OCI-LY1 (cell line): ENCODE data around the gene CYBRD1.

ENCODE experiments used
- H2AFZ ChIP-seq: fragments of 200-600 bp; sonication (generic), shearing (Covaris generic); 2 replicates; pipeline ENCODE4 v1.6.0; 2014; ENCODE audit warnings: antibody characterized with exemption, mild to moderate bottlenecking, low read length
- H3F3A ChIP-seq: fragments of 200-600 bp; sonication (generic), shearing (Covaris generic); 2 replicates; pipeline ENCODE4 v1.6.0; 2014; ENCODE audit warnings: mild to moderate bottlenecking, antibody characterized with exemption, low read length, moderate library complexity; ENCODE audit not compliant: insufficient read depth
- H3K27ac ChIP-seq: fragments of 200-600 bp; sonication (generic); 2 replicates; pipeline ENCODE4 v1.5.1; 2014; ENCODE audit warnings: low read length, mixed run types, mild to moderate bottlenecking, low read depth; ENCODE audit not compliant: poor library complexity, severe bottlenecking
- H3K27me3 ChIP-seq: fragments of 200-600 bp; sonication (generic); 2 replicates; pipeline ENCODE4 v1.6.0; 2014; ENCODE audit warnings: antibody characterized with exemption, mild to moderate bottlenecking, low read length, moderate library complexity; ENCODE audit not compliant: insufficient read depth
- H3K36me3 ChIP-seq: fragments of 200-600 bp; sonication (generic); 2 replicates; pipeline ENCODE4 v1.6.1; 2014; ENCODE audit warnings: mild to moderate bottlenecking, antibody characterized with exemption, low read length, moderate library complexity, mixed read lengths; ENCODE audit not compliant: insufficient read depth
- H3K4me1 ChIP-seq: fragments of 200-600 bp; sonication (generic); 2 replicates; pipeline ENCODE4 v1.5.1; 2014; ENCODE audit warnings: mild to moderate bottlenecking, low read length, moderate library complexity; ENCODE audit not compliant: insufficient read depth, severe bottlenecking
- H3K4me2 ChIP-seq: fragments of 200-600 bp; sonication (generic), shearing (Covaris generic); 2 replicates; pipeline ENCODE4 v1.6.1; 2014; ENCODE audit warnings: low read length
- H3K4me3 ChIP-seq: fragments of 200-600 bp; sonication (generic); 2 replicates; pipeline ENCODE4 v1.5.1; 2014; ENCODE audit warnings: low read length, low read depth, mild to moderate bottlenecking, mixed read lengths; ENCODE audit not compliant: poor library complexity, severe bottlenecking
- H3K79me2 ChIP-seq: fragments of 200-600 bp; shearing (Covaris generic); 2 replicates; pipeline ENCODE4 v1.6.1; 2016; ENCODE audit warnings: mixed run types, low read length, mixed read lengths; ENCODE audit not compliant: insufficient read depth
- H3K9ac ChIP-seq: fragments of 200-600 bp; sonication (generic), shearing (Covaris generic); 2 replicates; pipeline ENCODE4 v1.6.1; 2014; ENCODE audit warnings: mild to moderate bottlenecking, low read length, mixed read lengths
- H3K9me2 ChIP-seq: fragments of 200-600 bp; sonication (generic), shearing (Covaris generic); 2 replicates; pipeline ENCODE4 v1.6.1; 2014; ENCODE audit warnings: low read depth, mild to moderate bottlenecking, low read length, mixed read lengths
- H3K9me3 ChIP-seq: fragments of 200-600 bp; shearing (Covaris generic); 2 replicates; pipeline ENCODE4 v1.6.1; 2014; ENCODE audit warnings: low read length, mixed read lengths
- H4K20me1 ChIP-seq: fragments of 200-600 bp; sonication (generic), shearing (Covaris generic); 2 replicates; pipeline ENCODE4 v1.6.0; 2016; ENCODE audit warnings: mild to moderate bottlenecking, low read length; ENCODE audit not compliant: insufficient read depth
- CTCF ChIP-seq: fragments of 200-600 bp; sonication (generic), shearing (Covaris generic); IDR thresholded peaks from 2 replicates; pipeline ENCODE4 v1.5.1; 2017; ENCODE audit warnings: mild to moderate bottlenecking, antibody characterized with exemption, low read length, moderate library complexity, mixed read lengths
- EZH2 ChIP-seq: fragments of 200-600 bp; sonication (generic), shearing (Covaris generic); IDR thresholded peaks from 2 replicates; pipeline ENCODE4 v1.8.0; 2017; ENCODE audit warnings: borderline replicate concordance, mixed run types, mild to moderate bottlenecking, antibody characterized with exemption, low read length, moderate library complexity, mixed read lengths

Gene CYBRD1

GRCh38 chr2:171482877-171483276 lies 39.4 kb upstream of the CYBRD1 start:
- no peaks in the 10 kb centered on the region for H3K9me3 ChIP-seq
- no peaks in the 10 kb centered on the region for H3K27me3 ChIP-seq
- H3K9me2 ChIP-seq: no peaks in the 10 kb centered on the region
- peaks cover 16% of the 10 kb centered on the region for H3K36me3 ChIP-seq
- H3K9ac ChIP-seq: no peak overlapping the region
- TF ChIP-seq EZH2: no peak
- no peak for TF ChIP-seq CTCF
- H4K20me1 ChIP-seq: no peaks in the 10 kb centered on the region
- H3K4me3 ChIP-seq: no peak overlapping the region
- no peaks in the 10 kb centered on the region for H3F3A ChIP-seq
- no peak overlapping the region for H3K4me2 ChIP-seq
- H3K79me2 ChIP-seq: no peaks in the 10 kb centered on the region
- no peaks in the 10 kb centered on the region for H3K4me1 ChIP-seq
- no peak overlapping the region for H2AFZ ChIP-seq
- H3K27ac ChIP-seq: no peak overlapping the region

- H3K27ac ChIP-seq: no peak overlapping the region
- H3K4me2 ChIP-seq: no peak overlapping the region
- H3K9ac ChIP-seq: no peak overlapping the region
- no peaks in the 10 kb centered on the region for H3K9me2 ChIP-seq
- peaks cover 16% of the 10 kb centered on the region for H3K36me3 ChIP-seq
- TF ChIP-seq EZH2 (no peak), CTCF (no peak)
- H3K4me3 ChIP-seq: no peak overlapping the region
- no peaks in the 10 kb centered on the region for H3F3A ChIP-seq
- peaks cover 3% of the 10 kb centered on the region; the same call in 1 of the 2 replicates for H3K9me3 ChIP-seq
- H3K4me1 ChIP-seq: no peaks in the 10 kb centered on the region
- H3K79me2 ChIP-seq: no peaks in the 10 kb centered on the region
- H4K20me1 ChIP-seq: no peaks in the 10 kb centered on the region
- no peak overlapping the region for H2AFZ ChIP-seq
- H3K27me3 ChIP-seq: no peaks in the 10 kb centered on the region
These were observed 38.5 kb upstream of the CYBRD1 start for GRCh38 chr2:171483793-171484192.

GRCh38 chr2:171485116-171485515 lies 37.2 kb upstream of the CYBRD1 start:
- TF ChIP-seq EZH2: no peak
- TF ChIP-seq CTCF: no peak
- H2AFZ ChIP-seq: no peak overlapping the region
- H3K4me3 ChIP-seq: no peak overlapping the region
- H3K9me3 ChIP-seq: peaks cover 6% of the 10 kb centered on the region; the same call in 1 of the 2 replicates
- no peak overlapping the region for H3K27ac ChIP-seq
- no peaks in the 10 kb centered on the region for H3K79me2 ChIP-seq
- H3K4me2 ChIP-seq: no peak overlapping the region
- H3K36me3 ChIP-seq: peaks cover 7% of the 10 kb centered on the region
- no peaks in the 10 kb centered on the region for H3F3A ChIP-seq
- H3K9me2 ChIP-seq: no peaks in the 10 kb centered on the region
- H3K27me3 ChIP-seq: no peaks in the 10 kb centered on the region
- no peak overlapping the region for H3K9ac ChIP-seq
- H3K4me1 ChIP-seq: no peaks in the 10 kb centered on the region
- H4K20me1 ChIP-seq: no peaks in the 10 kb centered on the region
